PC-3 (cell line): ENCODE measurements around the gene DVL1. TPM values are rescaled to one million over a fixed set of nuclear protein-coding genes. Genes with fewer than 3 reads are reported as not detected.

ENCODE experiments used
- ATAC-seq: fragments of 200-7000 bp; cut with Tn5 transposase; 2 replicates; pipeline ENCODE4 v1.9.1; 2020; ENCODE audit warnings: mild to moderate bottlenecking, moderate library complexity
- BruUV-seq: library from RNA; stranded (reverse); fragments of 400-500 nt; replicated peaks from 2 replicates; lab custom pipeline; 2021; lab: Mats Ljungman, UMichigan
- CTCF ChIA-PET: fragments of 300-600 bp; sonication (Branson Sonifier 250); formaldehyde crosslinking; loops from one replicate; lab custom pipeline; 2022; ENCODE audit warnings: antibody characterized with exemption; lab: Charles Lee
- POLR2A ChIA-PET: fragments of 300-600 bp; sonication (Branson Sonifier 250); formaldehyde crosslinking; loops from one replicate; lab custom pipeline; 2022; ENCODE audit warnings: antibody characterized with exemption; ENCODE audit not compliant: unreplicated experiment; lab: Charles Lee
- DNase-seq: peaks from one replicate; pipeline ENCODE4 v3.0.0-alpha.2; 2015
- H2AFZ ChIP-seq: fragments of 300-600 bp; sonication (generic); 2 replicates; pipeline ENCODE4 v1.6.0; 2016; ENCODE audit warnings: antibody characterized with exemption, low read length
- H3F3A ChIP-seq: fragments of 300-600 bp; sonication (generic); one replicate; pipeline ENCODE4 v1.6.0; 2017; ENCODE audit warnings: antibody characterized with exemption, low read length, control low read depth, mild to moderate bottlenecking; ENCODE audit not compliant: unreplicated experiment
- H3K27ac ChIP-seq: fragments of 300-600 bp; sonication (generic); 2 replicates; pipeline ENCODE4 v1.5.1; 2016; ENCODE audit warnings: mild to moderate bottlenecking, low read length
- H3K27me3 ChIP-seq: fragments of 300-600 bp; sonication (generic); 2 replicates; pipeline ENCODE4 v1.6.1; 2016; ENCODE audit warnings: low read length, mixed read lengths
- H3K36me3 ChIP-seq: fragments of 300-600 bp; sonication (generic); 2 replicates; pipeline ENCODE4 v1.6.1; 2016; ENCODE audit warnings: low read depth, mixed run types, low read length, mixed read lengths
- H3K4me1 ChIP-seq: fragments of 300-600 bp; sonication (generic); 2 replicates; pipeline ENCODE4 v1.5.1; 2016; ENCODE audit warnings: low read length; ENCODE audit not compliant: insufficient read depth
- H3K4me2 ChIP-seq: fragments of 300-600 bp; sonication (generic); 2 replicates; pipeline ENCODE4 v1.6.0; 2016; ENCODE audit warnings: low read length
- H3K4me3 ChIP-seq: fragments of 300-600 bp; sonication (generic); 2 replicates; pipeline ENCODE4 v1.5.1; 2016; ENCODE audit warnings: mild to moderate bottlenecking, low read length, mixed read lengths
- H3K79me2 ChIP-seq: fragments of 300-600 bp; sonication (generic); 2 replicates; pipeline ENCODE4 v1.6.1; 2017; ENCODE audit warnings: low read length, mixed read lengths
- H3K9ac ChIP-seq: fragments of 300-600 bp; sonication (generic); 2 replicates; pipeline ENCODE4 v1.6.0; 2016; ENCODE audit warnings: mild to moderate bottlenecking, low read length
- H3K9me2 ChIP-seq: fragments of 300-600 bp; sonication (generic); replicated peaks from 2 replicates; pipeline ENCODE4 v1.6.1; 2016; ENCODE audit warnings: mixed run types, low read length, mixed read lengths
- H3K9me3 ChIP-seq: fragments of 300-600 bp; sonication (generic); 2 replicates; pipeline ENCODE4 v1.6.1; 2016; ENCODE audit warnings: low read length, mixed read lengths
- H4K20me1 ChIP-seq: fragments of 300-600 bp; sonication (generic); 2 replicates; pipeline ENCODE4 v1.6.1; 2016; ENCODE audit warnings: low read length, mixed read lengths
- CTCF ChIP-seq: fragments of 300-600 bp; sonication (generic); conservative IDR thresholded peaks from 2 replicates; pipeline ENCODE4 v1.5.1; 2017; ENCODE audit warnings: antibody characterized with exemption, low read depth, mild to moderate bottlenecking, low read length
- EZH2 ChIP-seq: fragments of 300-600 bp; sonication (generic); IDR thresholded peaks from one replicate; pipeline ENCODE4 v1.6.1; 2017; ENCODE audit warnings: antibody characterized with exemption, mild to moderate bottlenecking, low read length; ENCODE audit not compliant: unreplicated experiment
- EZH2phosphoT487 ChIP-seq: fragments of 300-600 bp; sonication (generic); IDR thresholded peaks from 2 replicates; pipeline ENCODE4 v1.6.1; 2018; ENCODE audit warnings: mild to moderate bottlenecking, antibody characterized with exemption, low read length, borderline replicate concordance
- intact Hi-C: fragments of 100-400 bp; cut with micrococcal nuclease; formaldehyde crosslinking; loops from 2 replicates; pipeline ENCODE4 v1.9.0; 2023
- total RNA-seq: library from RNA; depleted of rRNA; stranded (reverse); fragments of >200 nt; gene quantifications from 2 replicates; pipeline ENCODE4 v1.2.3, GENCODE V29; 2014

DVL1 gene
- total RNA-seq, 1 experiment from 2014 or later, result 626 TPM

GRCh38 chr1:1371746-1372711, 22.8 kb upstream of the DVL1 start:
- peak; percentile 25 for ATAC-seq
- Histone ChIP-seq H3K4me2 (peak overlapping the region; percentile 13; the same call in 1 of the 2 replicates), H2AFZ (no peak overlapping the region), H4K20me1 (no peaks in the 10 kb centered on the region), H3F3A (peaks cover 9% of the 10 kb centered on the region), H3K4me1 (peaks cover 20% of the 10 kb centered on the region), H3K79me2 (peaks cover 35% of the 10 kb centered on the region), H3K27ac (no peak overlapping the region), H3K9me2 (no peaks in the 10 kb centered on the region), H3K9ac (no peak overlapping the region), H3K4me3 (no peak overlapping the region), H3K9me3 (0 out of 2 replicates have a peak, but pooled peaks cover 3% of the 10 kb centered on the region), H3K27me3 (no peaks in the 10 kb centered on the region), H3K36me3 (peaks cover 10% of the 10 kb centered on the region; the same call in 1 of the 2 replicates)
- intact Hi-C loops, result no loop called here
- peak; percentile 72 for DNase-seq
- no peak for TF ChIP-seq EZH2
- no peak for TF ChIP-seq EZH2phosphoT487
- TF ChIP-seq CTCF, result peak; percentile 96
- CTCF ChIA-PET, result no interaction called here
- POLR2A ChIA-PET, result no interaction called here
- no TSS peak for BruUV-seq

GRCh38 chr1:1371364-1371745, 22.1 kb upstream of the DVL1 start:
- no peak overlapping the region for H3K9ac ChIP-seq
- ATAC-seq (no peak), DNase-seq (no peak)
- H3K27ac ChIP-seq, result no peak overlapping the region
- peaks cover 10% of the 10 kb centered on the region; the same call in 1 of the 2 replicates for H3K9me3 ChIP-seq
- TF ChIP-seq CTCF, result no peak
- TF ChIP-seq EZH2, result no peak
- no peak for TF ChIP-seq EZH2phosphoT487
- intact Hi-C loops, result no loop called here
- peaks cover 35% of the 10 kb centered on the region for H3K79me2 ChIP-seq
- POLR2A ChIA-PET, result no interaction called here
- CTCF ChIA-PET, result no interaction called here
- H3K4me2 ChIP-seq, result no peak overlapping the region
- peaks cover 20% of the 10 kb centered on the region for H3K4me1 ChIP-seq
- H3K4me3 ChIP-seq, result no peak overlapping the region
- no peak overlapping the region for H2AFZ ChIP-seq
- no peaks in the 10 kb centered on the region for H3K27me3 ChIP-seq
- no peaks in the 10 kb centered on the region for H4K20me1 ChIP-seq
- H3K36me3 ChIP-seq, result peaks cover 10% of the 10 kb centered on the region; the same call in 1 of the 2 replicates
- H3K9me2 ChIP-seq, result no peaks in the 10 kb centered on the region
- peaks cover 5% of the 10 kb centered on the region for H3F3A ChIP-seq
- BruUV-seq, result no TSS peak
